ENCODE data around the gene ITGA1.

DNA sequence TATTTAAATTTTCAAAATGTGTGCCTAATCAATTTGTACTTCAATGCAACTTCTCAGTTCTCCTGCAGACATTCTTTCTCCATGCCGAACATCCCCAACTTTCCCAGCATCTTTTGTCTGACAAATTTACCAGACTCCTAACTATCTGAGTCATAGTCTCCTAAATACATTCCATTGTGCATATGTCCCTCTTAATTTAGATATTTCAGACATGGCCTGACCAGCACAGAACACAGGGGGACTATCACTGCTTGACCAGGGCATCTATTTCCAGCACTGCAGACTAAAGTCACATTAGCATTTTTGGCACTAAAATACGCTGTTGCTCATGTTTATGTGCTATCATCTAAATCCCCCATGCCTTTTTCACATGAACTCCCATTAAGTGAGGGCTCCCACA lies 71.9 kb downstream of the ITGA1 start:
- TF ChIP-seq POLR2A (IDR thresholded peaks at IDR 0.05; ENCODE audit: low read depth, low read length) = no peak
- TF ChIP-seq POLR2AphosphoS5 (IDR thresholded peaks at IDR 0.05; ENCODE audit: low read depth, low read length) = no peak
- TF ChIP-seq TAF1 (IDR thresholded peaks at IDR 0.05; ENCODE audit: borderline replicate concordance, low read depth, low read length) = no peak
